GM12865 (cell line): ENCODE data around the gene P3H2.

ENCODE experiments used
- DNase-seq: peaks from one replicate; pipeline ENCODE4 v3.0.0; 2010; ENCODE audit warnings: low read depth
- H3K4me3 ChIP-seq: 2 replicates; pipeline ENCODE4 v1.5.1; 2011; ENCODE audit warnings: mild to moderate bottlenecking, low read depth, low read length, control low read depth
- TF ChIP-seq, protein P1 (sequence below): IDR thresholded peaks from 2 replicates; pipeline ENCODE4 v1.5.1; 2011; ENCODE audit warnings: low read length, control low read depth, low read depth, inconsistent platforms; ENCODE audit not compliant: insufficient read depth; ENCODE audit errors: missing control alignments

The P3H2 gene

DNA sequence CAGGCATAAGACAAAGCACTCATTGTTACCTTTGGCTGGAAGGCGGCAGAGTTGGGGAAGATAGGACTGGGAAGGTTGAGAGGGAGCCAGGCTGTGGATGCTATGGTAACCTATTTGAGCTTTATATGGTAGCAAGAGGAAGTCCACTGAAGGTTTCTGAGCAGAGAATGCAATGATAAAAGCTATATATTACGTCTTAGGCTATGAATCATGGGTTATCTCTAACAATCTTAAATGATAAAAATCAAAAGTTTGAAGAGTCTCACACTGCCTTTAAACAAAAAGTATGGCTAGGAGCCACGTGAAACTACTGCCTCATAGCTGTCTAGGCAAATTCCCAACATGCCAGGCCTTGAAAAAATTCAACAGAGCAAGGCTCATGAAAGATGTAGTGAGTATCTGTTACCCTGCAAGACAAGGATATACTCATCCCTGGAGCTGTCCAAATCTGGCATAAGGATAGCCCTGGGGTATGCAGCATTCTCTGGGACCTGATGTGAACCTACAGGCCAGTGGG, 4.1 kb downstream of the P3H2 start:
- TF ChIP-seq, protein P1, sequence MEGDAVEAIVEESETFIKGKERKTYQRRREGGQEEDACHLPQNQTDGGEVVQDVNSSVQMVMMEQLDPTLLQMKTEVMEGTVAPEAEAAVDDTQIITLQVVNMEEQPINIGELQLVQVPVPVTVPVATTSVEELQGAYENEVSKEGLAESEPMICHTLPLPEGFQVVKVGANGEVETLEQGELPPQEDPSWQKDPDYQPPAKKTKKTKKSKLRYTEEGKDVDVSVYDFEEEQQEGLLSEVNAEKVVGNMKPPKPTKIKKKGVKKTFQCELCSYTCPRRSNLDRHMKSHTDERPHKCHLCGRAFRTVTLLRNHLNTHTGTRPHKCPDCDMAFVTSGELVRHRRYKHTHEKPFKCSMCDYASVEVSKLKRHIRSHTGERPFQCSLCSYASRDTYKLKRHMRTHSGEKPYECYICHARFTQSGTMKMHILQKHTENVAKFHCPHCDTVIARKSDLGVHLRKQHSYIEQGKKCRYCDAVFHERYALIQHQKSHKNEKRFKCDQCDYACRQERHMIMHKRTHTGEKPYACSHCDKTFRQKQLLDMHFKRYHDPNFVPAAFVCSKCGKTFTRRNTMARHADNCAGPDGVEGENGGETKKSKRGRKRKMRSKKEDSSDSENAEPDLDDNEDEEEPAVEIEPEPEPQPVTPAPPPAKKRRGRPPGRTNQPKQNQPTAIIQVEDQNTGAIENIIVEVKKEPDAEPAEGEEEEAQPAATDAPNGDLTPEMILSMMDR: no peak
- peak; percentile 28 for DNase-seq
- H3K4me3 ChIP-seq: peak overlapping the region; percentile 87

DNA sequence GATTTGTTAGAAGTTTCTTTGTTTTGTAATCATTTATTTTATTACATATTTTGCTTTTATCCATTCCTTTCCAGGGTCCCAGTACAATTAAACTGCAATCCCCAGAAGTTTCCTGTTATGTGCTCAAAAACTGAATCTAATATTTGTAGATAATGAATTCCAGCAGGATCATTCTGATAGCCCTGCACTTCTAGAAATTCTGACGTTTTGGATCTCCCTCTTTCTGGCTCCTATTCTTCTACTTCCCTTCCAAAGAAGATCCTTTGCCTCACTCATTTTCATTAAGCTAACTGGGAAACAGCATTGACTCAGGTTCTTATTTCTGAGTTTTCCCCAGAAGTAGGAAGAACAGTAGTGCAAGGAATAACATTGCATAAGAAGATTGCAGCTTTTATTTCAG, 9.9 kb downstream of the P3H2 start:
- DNase-seq: no peak
- H3K4me3 ChIP-seq: no peak overlapping the region
- TF ChIP-seq, protein P1: no peak

DNA sequence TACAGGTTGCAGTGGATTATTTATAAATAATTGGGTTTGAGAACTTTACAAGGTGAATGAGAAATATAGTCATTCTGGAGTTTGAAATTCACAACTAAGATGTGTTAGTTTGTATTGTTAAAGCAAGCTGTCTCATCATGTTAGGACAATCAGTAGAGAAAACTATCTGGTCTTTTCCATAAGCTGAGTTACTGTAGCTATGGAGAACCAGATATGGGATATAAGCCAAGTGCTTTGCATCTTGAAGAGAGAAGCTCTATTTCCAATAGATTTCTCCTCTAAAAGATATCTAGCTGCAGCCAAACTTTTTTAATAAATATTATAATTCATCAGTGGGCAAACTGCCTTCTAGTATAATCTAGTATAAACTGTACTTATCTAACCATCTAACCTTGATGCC, 11.3 kb downstream of the P3H2 start:
- H3K4me3 ChIP-seq: peak overlapping the region; percentile 1; the same call in 1 of the 2 replicates
- no peak for DNase-seq
- TF ChIP-seq, protein P1: no peak

DNA sequence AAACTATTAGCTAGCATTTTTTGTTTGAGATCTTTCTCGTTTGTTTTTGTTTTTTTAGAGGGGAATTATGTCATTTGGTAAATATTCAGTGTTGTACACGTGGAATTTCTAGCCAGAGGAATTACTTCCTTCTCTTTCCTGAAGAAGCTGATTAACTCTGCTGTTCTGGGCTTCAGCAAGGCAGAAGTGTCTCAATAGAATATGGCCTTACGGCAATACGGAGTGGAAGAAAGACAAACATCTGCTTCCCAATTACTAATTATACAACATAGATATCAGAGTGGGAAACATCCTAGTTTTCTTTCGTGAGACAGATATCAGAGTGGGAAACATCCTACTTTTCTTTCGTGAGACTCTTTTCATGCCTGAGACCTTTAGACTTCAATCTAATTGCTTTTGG, 11.9 kb downstream of the P3H2 start:
- H3K4me3 ChIP-seq: peak overlapping the region; percentile 1
- TF ChIP-seq, protein P1: no peak
- DNase-seq: no peak

DNA sequence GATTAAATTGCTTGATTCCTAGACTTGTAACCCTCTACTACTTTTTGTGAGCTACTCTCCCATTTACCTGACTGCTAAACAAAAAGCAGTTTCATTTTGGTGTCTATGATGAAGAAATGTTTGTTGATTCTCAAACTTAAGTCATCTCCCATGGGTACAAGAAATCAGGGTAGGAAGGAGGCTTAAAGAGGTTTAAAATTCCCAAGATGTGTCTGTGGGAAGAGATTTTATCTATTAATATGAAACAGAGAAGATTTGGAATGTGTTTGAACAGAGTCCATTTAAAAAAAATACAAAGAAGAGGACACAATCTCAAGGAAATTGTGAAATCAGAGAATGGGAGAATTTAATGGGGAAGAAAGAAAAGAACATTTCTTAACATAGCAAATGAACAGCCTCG, 14.8 kb downstream of the P3H2 start:
- DNase-seq: no peak

DNA sequence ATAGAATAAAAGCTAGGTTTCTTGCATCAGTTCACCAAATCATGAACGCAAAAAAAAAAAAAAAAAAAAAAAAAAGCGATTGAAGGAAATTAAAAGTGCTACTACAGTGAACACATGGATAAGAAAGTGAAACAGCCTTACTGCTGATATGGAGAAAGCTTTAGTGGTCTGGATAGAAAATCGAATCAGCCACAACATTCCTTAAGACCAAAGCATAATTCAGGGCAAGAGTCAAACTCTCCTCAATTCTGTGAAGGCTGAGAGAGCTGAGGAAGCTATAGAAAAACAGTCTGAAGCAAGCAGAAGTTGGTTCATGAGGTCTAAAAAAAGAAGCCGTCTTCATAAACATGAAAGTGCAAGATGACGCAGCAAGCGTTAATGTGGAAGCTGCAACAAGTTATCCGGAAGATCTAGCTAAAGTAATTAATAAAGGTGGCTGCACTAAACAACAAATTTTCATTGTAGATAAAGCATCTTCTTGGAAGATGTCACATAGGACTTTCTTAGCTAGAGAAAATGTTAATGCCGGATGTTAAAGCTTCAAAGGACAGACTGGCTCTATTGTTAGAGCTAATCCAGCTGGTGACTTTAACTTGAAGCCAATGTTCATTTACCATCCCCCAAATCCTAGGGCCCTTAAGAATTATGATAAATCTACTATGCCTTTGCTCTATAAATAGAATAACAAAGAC, 19.2 kb downstream of the P3H2 start:
- H3K4me3 ChIP-seq: peak overlapping the region; percentile 50
- DNase-seq: peak; percentile 78
- TF ChIP-seq, protein P1: no peak

More for the DNA sequence above, 14.8 kb downstream of the P3H2 start:
- TF ChIP-seq, protein P1: no peak
- H3K4me3 ChIP-seq: no peak overlapping the region

DNA sequence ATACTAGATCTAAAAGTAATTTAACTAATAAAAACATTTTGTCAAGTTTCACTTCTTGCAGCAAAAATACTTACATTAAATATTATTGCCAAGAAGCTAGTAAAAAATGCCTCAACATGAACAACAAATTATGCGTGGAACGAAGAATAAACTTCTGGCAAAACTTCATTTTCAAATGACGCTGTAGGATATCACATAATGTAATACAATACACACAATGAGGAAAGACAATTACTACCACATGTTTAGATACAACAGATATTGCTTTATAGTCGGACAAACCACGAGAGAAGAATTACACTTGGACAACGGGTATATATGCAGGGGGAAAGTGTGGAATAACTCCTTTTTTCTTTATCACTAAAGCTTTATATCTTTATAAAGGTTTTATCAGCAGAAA, 21.6 kb downstream of the P3H2 start:
- TF ChIP-seq, protein P1: no peak
- no peak for DNase-seq
- H3K4me3 ChIP-seq: no peak overlapping the region
